Measurements from ENCODE around the gene TUBB4B. TPM values are rescaled to one million over a fixed set of nuclear protein-coding genes. Genes with fewer than 3 reads are reported as not detected.
A peak's percentile ranks its signal among the peaks of the same experiment; 100 is the strongest.

The TUBB4B gene
- polyA plus RNA-seq, 2 of the 4 experiments (the other 2 are of a cell fraction) = 256 to 671 TPM

DNA sequence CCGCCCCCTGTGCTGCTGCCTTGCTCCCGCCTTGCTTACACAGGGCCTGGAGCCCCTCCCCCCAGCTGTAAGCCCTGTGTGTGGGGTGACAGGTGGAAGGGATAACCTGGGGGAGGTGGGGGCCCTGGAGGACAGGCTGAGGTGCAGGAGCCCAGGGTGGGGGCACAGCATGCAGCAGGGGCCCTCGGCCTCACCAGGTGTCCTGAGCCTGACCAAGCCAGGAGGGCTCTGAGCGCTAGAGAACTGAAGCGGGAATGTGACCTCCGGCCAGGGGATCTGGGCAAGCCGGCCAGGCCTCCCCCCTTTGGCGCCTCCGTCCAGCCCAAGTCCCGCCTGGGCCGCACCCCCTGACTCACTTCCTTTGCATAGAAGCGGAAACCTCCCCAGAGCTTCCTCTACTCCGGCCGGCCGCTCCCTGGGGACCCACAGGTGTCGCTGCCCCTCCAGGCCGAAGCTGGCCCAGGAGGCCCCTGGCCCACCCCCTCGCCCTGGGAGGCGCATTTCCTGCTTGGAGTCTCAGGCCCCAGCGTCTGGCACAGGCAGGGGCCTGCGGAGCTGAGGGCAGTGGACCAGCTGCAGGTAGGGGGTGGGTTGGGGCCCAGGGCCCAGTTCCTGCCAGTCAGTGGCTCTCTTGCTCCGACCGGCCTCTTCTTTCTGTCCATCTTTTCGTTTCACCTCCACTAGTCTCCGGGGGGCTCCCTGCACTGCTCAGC is 36.4 kb downstream of the TUBB4B start, which contains the start of gene TOR4A:
Gene TOR4A (plus strand): TSS at position 398 of the 713 bp plus-strand sequence. CDS start 964 bp downstream, outside the sequence.
- TF ChIP-seq ESRRA (IDR thresholded peaks at IDR 0.05; ENCODE audit: borderline replicate concordance, low read length) (no peak), RNF2 (IDR thresholded peaks at IDR 0.05; ENCODE audit: borderline replicate concordance, low read depth) (no peak), HOXB13 (CRISPR knock-in tag; IDR thresholded peaks at IDR 0.05; ENCODE audit: low read depth) (no peak), EP300 (IDR thresholded peaks at IDR 0.05) (peak in 1 of 2 experiments; percentile 15; a peak in 1 of 5 replicates), ZFP36 (IDR thresholded peaks at IDR 0.05; ENCODE audit: borderline replicate concordance, partially characterized antibody) (no peak), PBX3 (IDR thresholded peaks at IDR 0.05) (no peak), RFX5 (IDR thresholded peaks at IDR 0.05) (0 out of 2 replicates have a peak, but pooled peaks have one; percentile 20), HOXA7 (CRISPR knock-in tag; IDR thresholded peaks at IDR 0.05) (no peak), PHF8 (IDR thresholded peaks at IDR 0.05; ENCODE audit: borderline replicate concordance, low read depth) (no peak), NR3C1 (IDR thresholded peaks at IDR 0.05) (no peak), FOSL2 (IDR thresholded peaks at IDR 0.05) (no peak), FOSL2 (CRISPR knock-in tag; IDR thresholded peaks at IDR 0.05) (peak; percentile 80), JUN (IDR thresholded peaks at IDR 0.05) (peak; percentile 42 to 83; a peak in 4 of 5 replicates), MYC (IDR thresholded peaks at IDR 0.05; ENCODE audit: borderline replicate concordance, low read length) (0 out of 2 replicates have a peak, but pooled peaks have one; percentile 29), GATA3 (IDR thresholded peaks at IDR 0.05; ENCODE audit: borderline replicate concordance) (peak; percentile 27; the same call in 1 of the 2 replicates), RAD21 (conservative IDR thresholded peaks at IDR 0.05 in 1 of 2, IDR thresholded peaks at IDR 0.05 in 1 of 2) (peak in 1 of 2 experiments; percentile 29; a peak in 3 of 5 replicates), POLR2A (IDR thresholded peaks at IDR 0.05; ENCODE audit: low read length) (peak; percentile 56), MAZ (IDR thresholded peaks at IDR 0.05; ENCODE audit: borderline replicate concordance, low read depth, low read length) (no peak)
- TF ChIP-seq, protein P1, sequence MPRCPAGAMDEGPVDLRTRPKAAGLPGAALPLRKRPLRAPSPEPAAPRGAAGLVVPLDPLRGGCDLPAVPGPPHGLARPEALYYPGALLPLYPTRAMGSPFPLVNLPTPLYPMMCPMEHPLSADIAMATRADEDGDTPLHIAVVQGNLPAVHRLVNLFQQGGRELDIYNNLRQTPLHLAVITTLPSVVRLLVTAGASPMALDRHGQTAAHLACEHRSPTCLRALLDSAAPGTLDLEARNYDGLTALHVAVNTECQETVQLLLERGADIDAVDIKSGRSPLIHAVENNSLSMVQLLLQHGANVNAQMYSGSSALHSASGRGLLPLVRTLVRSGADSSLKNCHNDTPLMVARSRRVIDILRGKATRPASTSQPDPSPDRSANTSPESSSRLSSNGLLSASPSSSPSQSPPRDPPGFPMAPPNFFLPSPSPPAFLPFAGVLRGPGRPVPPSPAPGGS (IDR thresholded peaks at IDR 0.05) = peak; percentile 49; the same call in 1 of the 3 replicates
- TF ChIP-seq, protein P2, sequence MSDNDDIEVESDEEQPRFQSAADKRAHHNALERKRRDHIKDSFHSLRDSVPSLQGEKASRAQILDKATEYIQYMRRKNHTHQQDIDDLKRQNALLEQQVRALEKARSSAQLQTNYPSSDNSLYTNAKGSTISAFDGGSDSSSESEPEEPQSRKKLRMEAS (IDR thresholded peaks at IDR 0.05) = peak; percentile 24; the same call in 1 of the 2 replicates
- TF ChIP-seq, protein P3, sequence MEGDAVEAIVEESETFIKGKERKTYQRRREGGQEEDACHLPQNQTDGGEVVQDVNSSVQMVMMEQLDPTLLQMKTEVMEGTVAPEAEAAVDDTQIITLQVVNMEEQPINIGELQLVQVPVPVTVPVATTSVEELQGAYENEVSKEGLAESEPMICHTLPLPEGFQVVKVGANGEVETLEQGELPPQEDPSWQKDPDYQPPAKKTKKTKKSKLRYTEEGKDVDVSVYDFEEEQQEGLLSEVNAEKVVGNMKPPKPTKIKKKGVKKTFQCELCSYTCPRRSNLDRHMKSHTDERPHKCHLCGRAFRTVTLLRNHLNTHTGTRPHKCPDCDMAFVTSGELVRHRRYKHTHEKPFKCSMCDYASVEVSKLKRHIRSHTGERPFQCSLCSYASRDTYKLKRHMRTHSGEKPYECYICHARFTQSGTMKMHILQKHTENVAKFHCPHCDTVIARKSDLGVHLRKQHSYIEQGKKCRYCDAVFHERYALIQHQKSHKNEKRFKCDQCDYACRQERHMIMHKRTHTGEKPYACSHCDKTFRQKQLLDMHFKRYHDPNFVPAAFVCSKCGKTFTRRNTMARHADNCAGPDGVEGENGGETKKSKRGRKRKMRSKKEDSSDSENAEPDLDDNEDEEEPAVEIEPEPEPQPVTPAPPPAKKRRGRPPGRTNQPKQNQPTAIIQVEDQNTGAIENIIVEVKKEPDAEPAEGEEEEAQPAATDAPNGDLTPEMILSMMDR (IDR thresholded peaks at IDR 0.05) = peak; percentile 33; the same call in 1 of the 3 replicates
- Histone ChIP-seq H3K9me3 (no peaks in the 10 kb centered on the region), H3K27ac (peak within 1 kb of the TSS; percentile 94 to 96), H3K4me2 (peak within 1 kb of the TSS; percentile 97), H3K4me3 (peak within 1 kb of the TSS; percentile 72), H3K4me1 (peaks cover 35% of the 10 kb centered on the region)
- ChIA-PET POLR2A (interaction anchor here (0.5 to 2.2 kb wide), 7 partner anchors 16 to 341 kb away, joined by 3 to 29 read pairs (median 4); partner anchors contain the start of genes EHMT1, NRARP and TUBB4B), CTCF (interaction anchor here (0.7 to 2.8 kb wide), 14 partner anchors 9 to 281 kb away, joined by 3 to 16 read pairs (median 4); partner anchors contain the start of genes EXD3, NOXA1, NRARP and RNF224)
- under 1% methylated on average over 20 of the region's 25 CpGs for WGBS (ENCODE audit: missing lambda C conversion rate)
- peak; percentile 79 to 89 for ATAC-seq
- peak; percentile 89 to 92 for DNase-seq (ENCODE audit: low read depth in 1 of 2, low spot score in 1 of 2)
- no peak for FAIRE-seq

Data from A549 (cell line).